ENCODE measurements around the gene PNP.

GRCh38 chr14:20508367-20508766 is 39.2 kb downstream of the PNP start:
- TF ChIP-seq CTCF (conservative IDR thresholded peaks at IDR 0.05 in 1 of 2, IDR thresholded peaks at IDR 0.05 in 1 of 2; ENCODE audit: low read depth in 1 of 2, low read length in 2 of 2) (no peak), EZH2 (IDR thresholded peaks at IDR 0.05; ENCODE audit: low read length, missing control alignments) (no peak)

All from fibroblast of lung (primary cell).